ENCODE measurements around the gene SEZ6L2.

The SEZ6L2 gene

DNA sequence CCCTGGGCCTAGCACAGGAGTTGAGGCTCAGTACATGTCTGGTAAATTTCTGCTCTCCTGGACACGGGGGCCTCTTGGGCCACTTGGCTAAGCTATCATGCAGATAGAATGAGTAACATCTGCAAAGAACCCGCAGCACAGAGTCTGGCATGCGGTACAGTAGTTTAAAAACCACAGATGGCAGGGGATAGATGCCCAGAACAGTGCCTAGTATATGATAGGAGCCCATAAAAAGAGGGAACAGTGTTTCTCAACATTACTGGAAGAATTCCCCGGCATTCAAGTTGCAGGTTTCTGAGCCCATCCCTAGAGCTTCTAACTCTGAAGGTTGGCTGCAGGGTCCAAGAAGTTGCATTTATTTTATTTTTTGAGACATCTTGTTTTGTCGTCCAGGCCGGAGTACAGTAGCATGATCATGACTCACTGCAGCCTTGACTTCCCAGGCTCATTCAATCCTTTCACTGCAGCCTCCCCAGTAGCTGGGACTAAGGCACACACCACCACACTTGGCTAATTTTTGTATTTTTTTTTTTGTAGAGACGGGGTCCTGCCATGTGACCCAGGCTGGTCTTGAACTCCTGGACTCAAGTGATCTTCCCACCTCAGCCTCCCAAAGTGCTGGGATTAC, 42.1 kb downstream of the SEZ6L2 start:
- Histone ChIP-seq H3K4me1 (ENCODE audit: control insufficient read depth in 1 of 2, insufficient read depth in 2 of 2, low read length in 2 of 2) (peaks cover 14 to 22% of the 10 kb centered on the region in 2 donors), H3K4me3 (ENCODE audit: low read depth in 1 of 2, low read length in 2 of 2) (no peak overlapping the region), H3K27ac (ENCODE audit: low read depth, low read length) (no peak overlapping the region), H3K9me3 (ENCODE audit: control insufficient read depth in 1 of 2, low read length in 2 of 2) (no peaks in the 10 kb centered on the region), H3K36me3 (ENCODE audit: control insufficient read depth in 1 of 2, insufficient read depth in 2 of 2, low read length in 2 of 2) (peaks cover 5 to 27% of the 10 kb centered on the region in 2 donors), H3K9ac (ENCODE audit: low read depth in 1 of 2, low read length in 2 of 2) (no peak overlapping the region), H3K27me3 (ENCODE audit: control insufficient read depth in 1 of 2, insufficient read depth in 2 of 2, low read length in 2 of 2) (no peaks in the 10 kb centered on the region)

- Histone ChIP-seq H3K4me1 (ENCODE audit: control insufficient read depth in 1 of 2, insufficient read depth in 2 of 2, low read length in 2 of 2) (peaks cover 0 to 5% of the 10 kb centered on the region in 2 donors), H3K4me3 (ENCODE audit: low read depth in 1 of 2, low read length in 2 of 2) (no peak overlapping the region), H3K27me3 (ENCODE audit: control insufficient read depth in 1 of 2, insufficient read depth in 2 of 2, low read length in 2 of 2) (no peaks in the 10 kb centered on the region)
Observed at GRCh38 chr16:29854520-29855100, 44.7 kb downstream of the SEZ6L2 start.

GRCh38 chr16:29852654-29853053, 46.7 kb downstream of the SEZ6L2 start:
- Histone ChIP-seq H3K27me3 (ENCODE audit: control insufficient read depth in 1 of 2, insufficient read depth in 2 of 2, low read length in 2 of 2) (no peaks in the 10 kb centered on the region), H3K9me3 (ENCODE audit: control insufficient read depth in 1 of 2, low read length in 2 of 2) (no peaks in the 10 kb centered on the region), H3K9ac (ENCODE audit: low read depth in 1 of 2, low read length in 2 of 2) (no peak overlapping the region), H3K4me1 (ENCODE audit: control insufficient read depth in 1 of 2, insufficient read depth in 2 of 2, low read length in 2 of 2) (peaks cover 0 to 5% of the 10 kb centered on the region in 2 donors), H3K27ac (ENCODE audit: low read depth, low read length) (no peak overlapping the region), H3K4me3 (ENCODE audit: low read depth in 1 of 2, low read length in 2 of 2) (no peak overlapping the region), H3K36me3 (ENCODE audit: control insufficient read depth in 1 of 2, insufficient read depth in 2 of 2, low read length in 2 of 2) (peaks cover 0 to 17% of the 10 kb centered on the region in 2 donors)

More at GRCh38 chr16:29854520-29855100, 44.7 kb downstream of the SEZ6L2 start:
- Histone ChIP-seq H3K36me3 (ENCODE audit: control insufficient read depth in 1 of 2, insufficient read depth in 2 of 2, low read length in 2 of 2) (peaks cover 5 to 16% of the 10 kb centered on the region in 2 donors), H3K9ac (ENCODE audit: low read depth in 1 of 2, low read length in 2 of 2) (no peak overlapping the region), H3K27ac (ENCODE audit: low read depth, low read length) (no peak overlapping the region), H3K9me3 (ENCODE audit: control insufficient read depth in 1 of 2, low read length in 2 of 2) (no peaks in the 10 kb centered on the region)

DNA sequence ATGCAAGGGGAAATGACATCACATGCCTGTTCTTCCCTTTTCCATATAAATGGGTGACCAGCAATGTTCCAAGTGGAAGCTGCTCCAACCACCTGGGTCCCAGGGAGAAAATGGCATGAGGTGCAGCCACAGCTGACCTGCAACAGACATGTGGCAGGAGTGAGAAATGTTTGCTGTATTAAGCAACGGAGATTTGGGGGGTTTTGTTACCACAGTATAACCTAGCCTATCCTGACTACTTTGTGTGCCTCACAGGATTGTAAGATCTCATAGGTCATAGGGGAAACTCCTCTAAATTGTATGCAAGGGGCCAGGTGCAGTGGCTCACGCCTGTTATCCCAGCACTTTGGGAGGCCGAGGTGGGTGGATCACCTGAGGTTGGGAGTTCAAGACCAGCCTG, 48.4 kb downstream of the SEZ6L2 start:
- H3K36me3 ChIP-seq (ENCODE audit: control insufficient read depth in 1 of 2, insufficient read depth in 2 of 2, low read length in 2 of 2), result peaks cover 11 to 33% of the 10 kb centered on the region in 2 donors
- H3K4me3 ChIP-seq (ENCODE audit: low read depth in 1 of 2, low read length in 2 of 2), result no peak overlapping the region
- peaks cover 0 to 5% of the 10 kb centered on the region in 2 donors for H3K4me1 ChIP-seq (ENCODE audit: control insufficient read depth in 1 of 2, insufficient read depth in 2 of 2, low read length in 2 of 2)
- no peak overlapping the region for H3K27ac ChIP-seq (ENCODE audit: low read depth, low read length)
- H3K9ac ChIP-seq (ENCODE audit: low read depth in 1 of 2, low read length in 2 of 2), result no peak overlapping the region
- no peaks in the 10 kb centered on the region for H3K27me3 ChIP-seq (ENCODE audit: control insufficient read depth in 1 of 2, insufficient read depth in 2 of 2, low read length in 2 of 2)
- H3K9me3 ChIP-seq (ENCODE audit: control insufficient read depth in 1 of 2, low read length in 2 of 2), result no peaks in the 10 kb centered on the region

- H3K4me3 ChIP-seq (ENCODE audit: low read depth in 1 of 2, low read length in 2 of 2), result no peak overlapping the region
- H3K9ac ChIP-seq (ENCODE audit: low read depth in 1 of 2, low read length in 2 of 2), result no peak overlapping the region
- no peaks in the 10 kb centered on the region for H3K27me3 ChIP-seq (ENCODE audit: control insufficient read depth in 1 of 2, insufficient read depth in 2 of 2, low read length in 2 of 2)
- H3K27ac ChIP-seq (ENCODE audit: low read depth, low read length), result no peak overlapping the region
- H3K4me1 ChIP-seq (ENCODE audit: control insufficient read depth in 1 of 2, insufficient read depth in 2 of 2, low read length in 2 of 2), result no peaks in the 10 kb centered on the region
- H3K36me3 ChIP-seq (ENCODE audit: control insufficient read depth in 1 of 2, insufficient read depth in 2 of 2, low read length in 2 of 2), result peaks cover 16 to 48% of the 10 kb centered on the region in 2 donors
- H3K9me3 ChIP-seq (ENCODE audit: control insufficient read depth in 1 of 2, low read length in 2 of 2), result no peaks in the 10 kb centered on the region
Observed at GRCh38 chr16:29849505-29849904, 49.8 kb downstream of the SEZ6L2 start.

DNA sequence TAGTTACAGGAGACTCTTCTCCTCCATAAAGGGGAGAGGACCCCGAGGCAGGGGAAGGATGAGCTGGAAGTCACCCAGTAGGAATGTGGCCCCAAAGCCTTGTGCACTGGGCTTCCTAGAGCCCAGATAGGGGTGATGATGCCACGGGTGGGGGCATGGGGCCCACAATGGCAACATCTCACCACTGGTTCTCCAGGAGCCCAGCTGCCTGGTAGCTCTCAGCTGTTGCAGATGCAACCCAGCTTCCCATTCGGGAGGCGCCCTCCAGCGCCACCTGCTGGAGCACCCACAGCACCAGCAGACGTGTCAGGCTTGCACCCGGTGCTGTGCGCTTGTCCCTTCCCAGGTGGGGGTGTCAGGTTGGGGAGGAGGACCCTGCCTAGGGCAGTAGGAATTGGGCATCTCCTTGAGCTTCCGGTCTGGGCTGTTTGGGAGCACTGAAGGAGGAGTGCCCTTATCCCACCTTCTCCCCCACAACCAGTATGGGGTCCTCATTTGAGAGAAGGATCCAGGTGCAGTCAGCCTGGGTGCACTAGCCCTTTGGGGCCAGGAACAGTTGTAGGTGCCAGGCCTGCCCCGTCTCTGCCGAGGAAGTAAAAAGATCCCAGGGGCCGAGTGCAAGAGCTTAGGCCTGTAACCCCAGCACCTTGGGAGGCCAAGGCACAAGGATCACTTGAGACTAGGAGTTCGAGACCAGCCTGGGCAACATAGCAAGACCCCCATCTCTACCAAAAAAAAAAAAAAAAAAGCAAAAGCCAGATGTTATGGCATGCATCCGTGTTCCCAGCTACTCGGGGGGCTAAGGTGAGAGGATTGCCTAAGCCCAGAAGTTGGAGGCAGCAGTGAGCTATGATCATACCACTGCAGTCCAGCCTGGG, 50.7 kb downstream of the SEZ6L2 start:
- Histone ChIP-seq H3K9ac (ENCODE audit: low read depth in 1 of 2, low read length in 2 of 2) (no peak overlapping the region), H3K9me3 (ENCODE audit: control insufficient read depth in 1 of 2, low read length in 2 of 2) (no peaks in the 10 kb centered on the region), H3K4me1 (ENCODE audit: control insufficient read depth in 1 of 2, insufficient read depth in 2 of 2, low read length in 2 of 2) (no peaks in the 10 kb centered on the region), H3K27ac (ENCODE audit: low read depth, low read length) (no peak overlapping the region), H3K27me3 (ENCODE audit: control insufficient read depth in 1 of 2, insufficient read depth in 2 of 2, low read length in 2 of 2) (no peaks in the 10 kb centered on the region), H3K36me3 (ENCODE audit: control insufficient read depth in 1 of 2, insufficient read depth in 2 of 2, low read length in 2 of 2) (peaks cover 24 to 57% of the 10 kb centered on the region in 2 donors), H3K4me3 (ENCODE audit: low read depth in 1 of 2, low read length in 2 of 2) (no peak overlapping the region)

DNA sequence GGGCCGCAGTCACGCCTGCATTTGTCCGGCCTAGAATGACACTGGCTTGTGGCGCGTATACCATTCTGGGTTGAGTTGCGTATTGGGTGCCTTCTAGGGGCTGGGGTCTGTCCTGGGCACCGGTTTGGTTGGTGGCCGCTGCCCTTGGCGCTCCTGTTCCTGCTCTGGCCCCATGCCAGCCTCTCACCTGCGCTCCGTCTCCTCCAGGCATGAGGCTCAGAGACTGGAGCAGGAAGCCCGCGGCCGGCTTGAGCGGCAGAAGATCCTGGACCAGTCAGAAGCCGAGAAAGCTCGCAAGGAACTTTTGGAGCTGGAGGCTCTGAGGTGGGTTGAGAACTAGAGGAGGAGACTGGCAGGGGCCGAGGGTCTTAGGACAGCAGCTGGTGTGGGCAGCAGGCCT, 53.7 kb downstream of the SEZ6L2 start:
- no peaks in the 10 kb centered on the region for H3K4me1 ChIP-seq (ENCODE audit: control insufficient read depth in 1 of 2, insufficient read depth in 2 of 2, low read length in 2 of 2)
- H3K9ac ChIP-seq (ENCODE audit: low read depth in 1 of 2, low read length in 2 of 2), result no peak overlapping the region
- no peak overlapping the region for H3K27ac ChIP-seq (ENCODE audit: low read depth, low read length)
- H3K36me3 ChIP-seq (ENCODE audit: control insufficient read depth in 1 of 2, insufficient read depth in 2 of 2, low read length in 2 of 2), result peaks cover 40 to 82% of the 10 kb centered on the region in 2 donors
- no peak overlapping the region for H3K4me3 ChIP-seq (ENCODE audit: low read depth in 1 of 2, low read length in 2 of 2)
- H3K27me3 ChIP-seq (ENCODE audit: control insufficient read depth in 1 of 2, insufficient read depth in 2 of 2, low read length in 2 of 2), result no peaks in the 10 kb centered on the region
- H3K9me3 ChIP-seq (ENCODE audit: control insufficient read depth in 1 of 2, low read length in 2 of 2), result no peaks in the 10 kb centered on the region

DNA sequence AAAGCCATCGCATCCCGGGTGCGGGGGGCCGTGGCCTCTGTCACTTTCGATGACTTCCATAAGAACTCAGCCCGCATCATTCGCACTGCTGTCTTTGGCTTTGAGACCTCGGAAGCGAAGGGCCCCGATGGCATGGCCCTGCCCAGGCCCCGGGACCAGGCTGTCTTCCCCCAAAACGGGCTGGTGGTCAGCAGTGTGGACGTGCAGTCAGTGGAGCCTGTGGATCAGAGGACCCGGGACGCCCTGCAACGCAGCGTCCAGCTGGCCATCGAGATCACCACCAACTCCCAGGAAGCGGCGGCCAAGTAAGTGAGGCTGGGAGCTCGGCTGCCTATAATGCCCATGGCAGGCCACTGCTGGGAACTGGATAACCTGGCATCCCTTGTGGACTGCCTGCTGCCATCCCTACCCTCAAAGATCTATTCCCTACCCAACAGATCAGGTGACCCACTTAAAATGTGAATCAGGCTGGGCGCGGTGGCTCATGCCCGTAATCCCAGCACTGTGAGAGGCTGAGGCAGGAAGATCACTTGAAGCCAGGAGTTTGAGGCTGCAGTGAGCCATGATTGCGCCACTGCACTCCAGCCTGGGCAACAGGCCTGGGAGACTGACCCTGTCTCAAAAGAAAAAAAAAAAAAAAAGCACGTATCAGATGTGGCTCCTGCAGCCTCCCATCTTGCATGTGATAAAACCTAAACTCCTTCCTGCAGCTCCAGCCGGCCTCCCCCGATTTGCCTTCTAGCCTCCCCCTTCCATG, 54.6 kb downstream of the SEZ6L2 start:
- Histone ChIP-seq H3K27ac (ENCODE audit: low read depth, low read length) (no peak overlapping the region), H3K9me3 (ENCODE audit: control insufficient read depth in 1 of 2, low read length in 2 of 2) (no peaks in the 10 kb centered on the region), H3K4me3 (ENCODE audit: low read depth in 1 of 2, low read length in 2 of 2) (no peak overlapping the region), H3K9ac (ENCODE audit: low read depth in 1 of 2, low read length in 2 of 2) (no peak overlapping the region), H3K36me3 (ENCODE audit: control insufficient read depth in 1 of 2, insufficient read depth in 2 of 2, low read length in 2 of 2) (peaks cover 47 to 88% of the 10 kb centered on the region in 2 donors), H3K27me3 (ENCODE audit: control insufficient read depth in 1 of 2, insufficient read depth in 2 of 2, low read length in 2 of 2) (no peaks in the 10 kb centered on the region), H3K4me1 (ENCODE audit: control insufficient read depth in 1 of 2, insufficient read depth in 2 of 2, low read length in 2 of 2) (no peaks in the 10 kb centered on the region)

- H3K27me3 ChIP-seq (ENCODE audit: control insufficient read depth in 1 of 2, insufficient read depth in 2 of 2, low read length in 2 of 2), result no peaks in the 10 kb centered on the region
- H3K27ac ChIP-seq (ENCODE audit: low read depth, low read length), result no peak overlapping the region
- no peaks in the 10 kb centered on the region for H3K4me1 ChIP-seq (ENCODE audit: control insufficient read depth in 1 of 2, insufficient read depth in 2 of 2, low read length in 2 of 2)
- H3K4me3 ChIP-seq (ENCODE audit: low read depth in 1 of 2, low read length in 2 of 2), result no peak overlapping the region
- no peak overlapping the region for H3K9ac ChIP-seq (ENCODE audit: low read depth in 1 of 2, low read length in 2 of 2)
- H3K9me3 ChIP-seq (ENCODE audit: control insufficient read depth in 1 of 2, low read length in 2 of 2), result no peaks in the 10 kb centered on the region
- H3K36me3 ChIP-seq (ENCODE audit: control insufficient read depth in 1 of 2, insufficient read depth in 2 of 2, low read length in 2 of 2), result peaks cover 47 to 91% of the 10 kb centered on the region in 2 donors
Observed at GRCh38 chr16:29843931-29844330, 55.4 kb downstream of the SEZ6L2 start.

Measured in duodenal mucosa (tissue), 2 donors.